HG03066 (cell line): ENCODE results near the gene CRLF1.
A peak's percentile ranks its signal among the peaks of the same experiment; 100 is the strongest.

Source experiments
- ATAC-seq: cut with Tn5 transposase; IDR thresholded peaks from one replicate; pipeline ENCODE4 v1.9.1; 2021; ENCODE audit warnings: low read depth; ENCODE audit not compliant: unreplicated experiment

CRLF1 gene

DNA sequence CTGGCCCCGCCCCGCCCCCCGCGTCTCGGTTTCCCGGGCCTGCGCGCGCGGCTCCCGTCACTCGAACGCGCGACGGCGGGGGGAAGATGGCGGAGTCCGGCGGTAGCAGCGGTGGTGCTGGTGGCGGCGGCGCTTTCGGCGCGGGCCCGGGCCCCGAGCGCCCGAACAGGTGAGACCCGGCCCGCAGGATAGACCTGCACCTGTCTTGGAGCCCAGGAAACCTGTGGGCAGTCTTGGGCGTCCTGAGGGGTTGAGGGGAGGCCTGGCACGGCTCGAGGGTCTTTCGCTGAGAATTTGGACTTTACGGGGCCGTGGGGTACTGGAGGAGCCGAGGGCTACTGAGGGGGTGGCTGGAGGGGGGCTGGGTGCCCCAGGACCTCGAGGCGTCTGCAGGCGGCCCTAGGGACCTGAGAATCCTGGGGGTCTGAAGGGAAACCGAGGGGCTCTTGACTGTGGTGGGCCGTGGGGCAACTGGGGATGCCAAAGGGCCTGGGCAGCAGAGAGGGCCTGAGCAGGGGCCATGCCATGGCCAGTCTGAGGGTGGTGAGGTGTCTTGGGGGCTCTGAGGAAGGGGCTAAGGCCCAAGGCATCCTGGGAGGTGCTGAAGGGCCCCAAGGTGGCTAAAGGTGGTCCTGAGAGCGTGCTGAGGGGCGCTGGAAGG is 30.5 kb upstream of the CRLF1 start, which contains the start of gene KLHL26:
TSS of gene KLHL26 (plus strand) at position 60 of the 661 bp plus-strand sequence. CDS start at position 87, 27 bp downstream.
- ATAC-seq: no peak

DNA sequence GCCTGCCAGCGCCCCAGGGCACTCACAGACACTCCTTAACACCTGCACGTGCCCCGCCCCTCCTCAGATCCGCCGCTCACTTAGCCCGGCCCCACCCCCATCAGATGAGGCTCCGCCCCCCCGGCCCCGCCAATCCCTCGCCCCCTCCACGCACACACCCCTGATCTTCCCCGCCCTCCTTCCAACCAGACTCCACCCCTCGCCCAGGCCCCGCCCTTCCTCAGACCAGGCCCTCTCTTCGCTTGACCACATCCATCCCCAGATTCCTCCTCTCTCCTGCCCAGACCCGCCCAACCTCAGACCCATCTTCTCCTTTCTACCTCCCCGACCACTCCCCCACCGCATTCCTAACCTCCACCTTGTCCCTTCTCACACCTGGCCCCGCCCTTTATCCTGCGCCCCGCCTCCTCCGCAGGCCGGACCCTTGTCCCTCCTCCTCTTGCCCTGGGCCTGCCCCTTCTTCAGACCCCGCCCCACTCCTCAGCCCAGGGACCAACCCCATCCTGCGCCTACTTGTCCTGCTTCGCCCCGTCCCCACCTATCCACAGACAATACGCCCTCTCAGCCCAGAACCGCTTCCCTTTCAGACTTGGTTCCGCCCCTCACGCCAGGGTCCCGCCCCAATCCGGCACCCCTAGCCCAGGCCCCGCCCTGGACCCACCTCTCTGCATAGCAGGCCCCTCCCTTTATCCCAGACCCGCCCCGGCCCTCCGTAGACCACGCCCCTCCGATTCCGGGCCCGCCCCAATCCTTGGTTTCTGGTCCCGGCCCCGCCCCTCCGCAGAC is 29.8 kb upstream of the CRLF1 start:
- ATAC-seq: peak; percentile 90

DNA sequence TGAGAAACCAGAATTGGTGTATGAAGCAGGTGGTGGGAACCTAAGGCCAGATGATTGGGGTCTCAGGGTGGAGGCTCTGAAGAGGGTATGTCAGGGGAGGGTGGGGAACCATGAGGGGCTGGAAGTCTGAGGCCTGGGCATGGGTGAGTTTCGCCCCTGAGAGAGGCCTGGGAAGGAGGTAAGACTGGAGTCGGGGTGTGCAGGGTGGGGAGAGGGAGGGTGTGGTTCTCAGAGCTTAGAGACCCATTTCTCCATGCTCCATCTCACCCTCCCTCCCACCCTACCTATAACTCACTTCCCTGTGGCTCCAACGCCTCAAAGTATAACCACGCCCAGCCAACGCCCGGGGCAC is 29.2 kb upstream of the CRLF1 start:
- no peak for ATAC-seq

DNA sequence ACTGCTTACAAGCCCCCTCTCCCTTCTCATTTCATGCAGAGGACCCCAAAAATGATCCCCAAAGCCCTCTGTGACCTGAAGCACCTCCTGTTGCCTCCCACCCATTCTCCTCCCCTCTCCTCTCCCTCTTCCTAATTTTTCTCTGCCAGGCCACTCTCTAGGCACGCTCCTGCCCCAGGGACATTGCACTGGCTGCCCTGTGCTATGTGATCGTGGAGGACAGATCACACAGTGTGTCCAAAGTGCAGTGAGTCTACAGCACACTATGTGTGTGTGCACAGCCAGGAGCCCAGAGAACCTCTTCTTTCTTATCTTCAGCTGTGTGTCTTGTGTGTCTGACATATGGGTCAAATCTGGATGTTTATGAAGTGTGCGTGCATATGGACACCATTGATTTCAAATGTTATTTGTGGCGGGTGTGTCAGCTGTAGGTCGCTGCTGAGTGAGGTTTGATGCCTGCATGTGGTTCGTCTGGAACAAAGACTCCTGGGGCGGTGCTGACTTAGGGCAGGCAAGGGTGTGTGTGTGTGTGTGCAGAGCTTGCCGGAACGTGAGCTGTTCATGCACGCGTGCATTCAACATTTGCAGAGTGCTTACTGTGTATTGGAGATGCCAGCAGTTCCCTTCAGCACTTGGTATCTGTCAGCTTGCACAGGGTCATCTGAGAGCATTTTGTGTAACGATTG is 28.2 kb upstream of the CRLF1 start:
- no peak for ATAC-seq

DNA sequence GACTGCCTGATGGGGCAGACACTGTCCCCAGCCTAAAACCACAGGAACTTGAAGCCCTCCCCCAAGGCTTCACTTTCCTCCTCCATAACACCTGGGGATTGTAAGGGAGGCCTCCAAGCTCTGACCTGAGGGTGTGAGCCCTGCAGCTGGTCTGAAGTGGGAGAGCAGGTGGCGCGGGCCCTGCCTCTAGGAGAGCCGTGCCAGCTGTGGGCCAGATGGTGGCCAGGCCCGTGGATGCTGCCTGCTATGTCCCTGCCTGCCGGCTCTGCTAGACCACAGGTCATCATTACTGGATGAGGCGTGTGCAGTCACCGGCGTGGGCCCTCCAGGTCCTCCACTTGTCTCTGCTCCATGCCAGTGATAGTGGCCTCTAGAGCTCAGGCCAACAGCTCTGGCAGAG is 26.7 kb upstream of the CRLF1 start:
- ATAC-seq: no peak

DNA sequence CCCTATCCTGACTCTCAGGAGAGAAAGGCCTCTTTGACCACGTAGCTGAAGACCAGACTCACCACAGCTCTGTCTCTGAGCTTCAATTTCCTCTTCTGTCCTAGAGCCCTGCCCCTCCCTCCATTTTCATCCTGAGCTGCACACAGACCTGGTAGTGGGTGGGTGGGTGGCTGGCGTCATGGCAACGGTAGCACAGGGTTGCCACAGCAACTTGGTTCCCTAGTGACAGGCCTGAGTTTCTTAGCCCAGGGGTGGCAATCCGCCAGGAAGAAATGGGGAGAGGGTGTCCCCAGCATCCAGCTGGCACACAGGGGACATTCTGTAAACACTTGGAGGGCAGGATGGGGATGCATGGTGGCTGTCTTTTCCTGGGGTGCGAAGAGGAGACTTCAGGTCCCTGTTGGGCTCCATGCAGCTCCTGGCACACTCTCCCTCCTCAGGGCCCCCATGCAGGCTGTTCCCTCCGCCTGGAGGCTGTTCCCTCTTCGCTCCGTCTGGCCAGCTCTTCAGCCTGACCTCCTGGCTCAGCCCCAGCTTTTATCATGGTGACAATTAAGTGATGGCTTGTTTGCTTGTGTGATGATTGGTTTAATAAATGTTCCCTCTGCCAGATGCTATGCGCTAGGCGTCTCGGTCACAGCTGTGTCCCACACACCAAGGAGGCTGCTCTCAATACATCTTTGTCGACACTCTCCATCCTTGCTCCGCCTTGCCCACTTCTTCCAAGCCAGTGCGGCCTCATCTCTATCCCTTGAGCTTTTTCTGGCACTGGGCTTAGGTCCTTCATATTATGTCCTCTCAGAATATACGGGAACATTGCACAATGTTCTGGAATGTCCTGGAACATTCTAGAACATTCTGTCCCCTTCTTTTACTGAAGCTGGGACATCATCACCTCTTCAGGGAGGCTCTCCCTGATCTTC is 22.8 kb upstream of the CRLF1 start:
- no peak for ATAC-seq

DNA sequence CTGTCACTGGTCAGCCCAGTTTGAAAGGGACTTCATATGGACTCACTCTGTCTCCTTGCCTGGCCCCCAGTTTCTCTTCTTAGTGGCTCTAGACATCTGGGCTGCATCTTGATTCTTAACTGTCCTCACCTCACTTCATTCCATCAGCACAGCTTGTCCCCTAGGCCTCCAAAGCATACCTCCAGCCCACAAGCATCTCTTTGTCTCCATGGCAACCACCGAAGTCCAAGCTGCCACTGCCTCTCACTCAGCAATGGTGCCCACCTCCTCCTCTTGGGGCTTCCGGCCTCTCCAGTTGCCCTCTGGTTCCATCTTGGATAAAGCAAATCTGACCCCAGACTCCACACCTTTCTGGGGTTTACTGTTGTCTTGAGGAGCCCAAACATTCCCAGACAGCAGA is 20.3 kb upstream of the CRLF1 start:
- ATAC-seq: no peak

DNA sequence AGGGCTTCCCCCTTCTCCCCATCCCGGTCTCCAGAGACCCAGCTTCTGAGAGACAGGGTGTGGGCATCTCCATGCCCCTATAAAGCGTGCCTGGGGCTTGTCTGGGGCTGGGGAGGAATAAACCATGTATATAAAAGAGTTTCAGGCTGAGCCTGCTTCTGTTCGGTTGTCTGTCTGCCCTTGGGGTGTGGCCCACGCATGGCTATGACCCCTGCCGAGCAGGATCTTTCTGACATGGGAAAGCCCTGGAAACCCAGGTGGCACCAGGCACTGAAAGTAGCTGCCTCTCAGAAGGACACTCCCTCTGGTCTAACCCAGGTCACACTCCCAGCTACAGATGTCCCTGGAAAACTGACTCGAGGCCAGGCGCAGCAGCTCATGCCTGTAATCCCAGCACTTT is 14.3 kb upstream of the CRLF1 start:
- no peak for ATAC-seq

DNA sequence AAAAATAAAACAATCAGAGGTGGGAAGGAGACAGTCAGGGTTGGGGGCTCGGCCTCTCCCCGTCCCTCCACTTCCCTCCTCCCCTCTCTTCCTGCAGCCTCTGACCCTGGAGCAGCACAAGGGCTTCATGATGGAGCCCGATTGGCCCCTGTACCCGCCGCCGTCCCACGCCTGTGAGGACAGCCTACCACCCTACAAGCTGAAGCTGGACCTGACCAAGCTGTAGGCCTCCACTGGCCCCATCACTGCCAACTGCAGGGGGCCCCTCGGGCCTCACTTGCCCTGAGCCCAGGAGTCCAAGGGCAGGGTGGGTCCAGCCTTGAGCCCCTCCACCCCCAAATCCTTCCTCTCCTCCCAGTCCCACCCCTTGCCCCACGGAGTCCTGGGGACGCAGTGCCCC is 13.7 kb upstream of the CRLF1 start:
- ATAC-seq: no peak

DNA sequence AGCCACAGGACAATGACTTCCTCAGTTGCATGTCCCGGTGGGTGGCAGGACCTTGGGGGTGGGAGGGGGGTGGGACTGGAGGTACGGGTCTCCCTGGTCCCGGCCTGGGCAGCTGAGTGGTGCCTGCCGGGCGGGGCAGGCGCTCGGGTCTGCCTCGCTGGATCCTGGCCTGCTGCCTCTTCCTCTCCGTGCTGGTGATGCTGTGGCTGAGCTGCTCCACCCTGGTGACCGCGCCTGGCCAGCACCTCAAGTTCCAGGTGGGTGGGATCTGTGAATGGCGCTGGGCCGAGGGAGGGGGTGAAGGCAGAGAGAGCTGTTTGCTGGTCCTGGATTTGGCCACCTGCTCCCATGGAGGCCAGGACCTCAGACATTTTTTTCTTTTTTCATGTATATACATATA is 11.6 kb upstream of the CRLF1 start:
- ATAC-seq: no peak

DNA sequence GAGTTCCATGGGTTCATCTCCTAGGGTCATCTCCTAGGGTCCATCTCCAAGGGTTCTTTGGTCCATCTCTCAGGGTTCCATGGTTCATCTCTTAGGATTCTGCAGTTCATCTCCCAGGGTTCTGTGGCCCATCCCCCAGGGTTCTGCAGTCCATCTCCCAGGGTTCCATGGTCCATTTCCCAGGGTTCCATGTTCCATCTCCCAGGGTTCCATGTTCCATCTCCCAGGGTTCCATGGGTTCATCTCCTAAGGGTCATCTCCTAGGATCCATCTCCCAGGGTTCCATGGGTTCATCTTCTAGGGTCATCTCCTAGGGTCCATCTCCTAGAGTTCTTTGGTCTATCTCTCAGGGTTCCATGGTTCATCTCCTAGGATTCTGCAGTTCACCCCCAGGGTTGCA is 11.0 kb upstream of the CRLF1 start:
- no peak for ATAC-seq

DNA sequence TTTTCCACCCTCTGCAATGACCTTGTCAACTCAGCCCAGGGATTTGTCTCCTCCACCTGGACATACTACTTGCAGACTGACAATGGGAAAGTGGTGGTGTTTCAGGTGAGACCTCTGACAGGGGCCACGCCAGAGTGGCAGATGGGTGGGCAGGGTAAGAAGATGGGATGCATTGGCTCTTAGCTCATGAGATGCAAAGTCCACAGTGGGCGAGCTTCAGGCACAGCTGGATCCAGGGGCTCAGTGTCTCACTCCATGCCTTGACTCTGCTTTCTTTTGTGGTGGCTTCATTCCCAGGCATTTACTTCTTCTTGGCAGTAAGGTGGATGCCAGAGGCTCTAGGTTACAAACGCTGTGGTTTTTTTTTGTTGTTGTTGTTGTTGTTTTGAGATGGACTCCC is 9.4 kb upstream of the CRLF1 start:
- ATAC-seq: no peak

DNA sequence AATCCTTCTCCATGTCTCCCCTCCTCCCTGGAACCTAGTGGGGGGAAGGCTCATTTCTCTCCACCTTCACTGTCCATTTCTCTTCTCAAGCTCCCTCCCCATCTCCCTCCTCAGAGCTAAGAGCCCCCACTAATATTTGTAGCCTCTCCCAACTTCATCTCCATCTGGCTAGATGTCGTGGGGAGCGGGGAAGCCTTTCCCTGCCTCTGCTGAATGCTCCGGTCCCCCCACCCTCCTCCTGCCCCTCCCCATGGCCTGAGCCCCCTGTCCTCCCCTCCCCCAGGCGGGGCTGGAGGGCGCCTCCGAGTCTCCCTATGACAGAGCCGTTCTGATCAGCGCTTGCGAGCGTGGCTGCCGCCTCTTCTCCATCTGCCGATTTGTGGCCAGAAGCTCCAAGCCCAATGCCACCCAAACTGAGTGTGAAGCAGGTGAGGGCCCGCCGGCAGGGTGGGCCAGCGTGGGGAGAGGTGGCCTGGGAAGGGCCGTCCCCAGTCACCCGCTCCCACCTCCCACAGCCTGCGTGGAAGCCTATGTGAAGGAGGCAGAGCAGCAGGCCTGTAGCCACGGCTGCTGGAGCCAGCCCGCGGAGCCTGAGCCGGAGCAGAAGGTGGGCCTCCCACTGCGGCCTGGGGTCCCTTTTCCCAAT is 7.1 kb upstream of the CRLF1 start:
- ATAC-seq: no peak

DNA sequence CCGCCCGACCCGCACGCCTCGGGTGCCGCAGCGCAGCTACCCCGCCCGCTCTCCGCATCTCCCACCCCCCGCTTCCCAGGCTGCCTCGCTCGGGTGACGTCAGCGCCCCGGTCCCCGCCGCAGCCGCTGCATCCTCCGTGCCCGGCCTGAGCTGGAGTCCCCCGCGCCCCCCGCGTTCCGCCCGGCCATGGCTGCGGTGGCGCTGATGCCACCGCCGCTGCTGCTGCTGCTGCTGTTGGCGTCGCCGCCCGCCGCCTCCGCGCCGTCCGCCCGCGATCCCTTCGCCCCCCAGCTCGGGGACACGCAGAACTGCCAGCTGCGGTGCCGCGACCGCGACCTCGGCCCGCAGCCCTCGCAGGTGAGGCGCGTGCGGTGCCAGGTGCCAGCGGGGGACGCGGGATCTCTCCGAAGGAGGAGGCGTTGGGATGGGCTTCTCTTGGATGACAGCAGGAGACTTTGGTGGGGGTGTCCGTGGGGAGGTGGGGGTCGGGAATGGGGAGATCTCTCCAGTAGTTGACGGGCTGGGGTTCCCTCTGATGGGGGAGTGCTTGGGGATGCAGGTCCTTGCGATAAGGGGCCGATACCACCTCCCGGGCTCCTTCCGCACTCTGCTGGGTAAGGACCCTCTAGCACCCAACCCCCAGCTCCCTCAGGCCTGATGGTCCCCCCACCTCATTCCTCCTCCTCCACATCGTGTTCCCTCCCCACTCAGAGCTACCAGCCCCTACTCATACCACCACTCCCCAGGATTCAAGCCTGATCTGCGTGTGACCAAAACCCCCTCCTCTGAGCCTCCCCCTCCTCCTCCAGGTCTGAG is 6.4 kb upstream of the CRLF1 start, which contains the start of gene TMEM59L:
TSS of gene TMEM59L (plus strand) at position 99 of the 817 bp plus-strand sequence. CDS start at position 188, 89 bp downstream.
- no peak for ATAC-seq

DNA sequence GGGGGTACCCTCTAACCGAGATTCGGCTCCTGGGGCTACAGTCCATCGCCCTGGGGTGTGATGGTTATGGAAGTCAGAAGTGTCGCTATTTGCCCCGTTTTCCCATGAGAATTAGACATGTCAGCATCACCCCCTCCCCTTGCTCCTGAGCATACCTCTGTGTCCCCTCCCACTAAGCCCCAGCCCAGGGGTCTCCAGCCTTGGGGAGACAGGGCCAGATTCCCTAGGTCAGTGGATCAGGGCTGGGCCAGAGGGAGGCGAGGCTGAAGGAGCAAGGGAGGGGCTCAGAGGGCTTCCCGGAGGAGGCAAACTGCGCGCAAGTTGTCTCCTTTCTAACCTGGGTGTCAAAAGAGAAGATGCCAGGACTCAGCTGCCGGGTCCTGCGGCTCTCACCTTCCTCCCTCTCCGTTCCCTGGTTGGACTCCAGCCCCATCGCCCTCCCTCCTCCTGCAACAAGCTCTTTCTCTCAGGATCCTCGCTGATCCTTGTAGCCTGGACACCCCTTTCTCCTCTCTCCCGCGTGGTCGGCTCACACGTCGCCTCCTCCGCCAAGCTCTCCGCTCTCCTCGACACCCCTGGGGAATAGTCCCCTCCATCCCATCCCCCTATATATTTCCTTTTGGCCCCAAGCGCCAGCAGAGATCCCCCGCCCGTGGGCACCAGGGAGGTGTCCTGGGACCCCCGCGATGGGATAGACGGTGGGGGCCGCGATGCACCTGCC is 5.6 kb upstream of the CRLF1 start:
- ATAC-seq: no peak

DNA sequence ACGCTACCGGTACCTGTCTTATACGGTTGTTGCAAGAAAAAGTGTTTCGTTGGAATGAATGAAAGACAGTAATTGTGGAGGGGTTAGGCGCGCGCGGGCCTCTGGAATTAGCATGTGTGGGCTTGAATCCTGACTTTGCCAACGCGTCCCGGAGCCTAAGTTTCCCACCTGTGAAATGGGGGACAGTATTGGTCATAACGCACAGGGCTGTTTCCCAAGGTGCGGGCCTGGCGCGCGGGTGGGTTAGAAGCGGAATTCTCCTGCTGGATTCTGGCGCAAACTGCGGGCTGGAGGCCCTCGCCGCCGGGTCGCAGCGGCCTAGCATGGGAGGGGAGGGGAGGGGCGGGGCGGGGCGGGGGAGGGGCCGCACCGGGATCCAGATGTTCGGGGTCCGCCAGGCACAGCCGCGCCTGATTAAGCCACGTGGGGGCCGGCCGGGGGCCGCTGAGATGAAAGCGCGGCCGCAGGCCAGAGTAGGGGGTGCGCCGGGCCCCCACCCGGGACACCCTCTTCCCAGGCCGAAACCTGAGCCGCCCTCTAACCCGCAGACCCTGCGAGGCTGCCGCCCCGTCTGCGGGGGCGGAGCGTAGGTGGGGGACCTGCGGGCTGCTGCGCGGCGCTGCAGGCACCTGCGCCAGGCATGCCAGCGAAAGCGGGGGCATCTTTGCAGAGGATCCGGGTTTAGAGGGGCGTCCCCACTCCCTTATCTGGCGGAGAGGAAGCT is 4.9 kb upstream of the CRLF1 start:
- no peak for ATAC-seq

DNA sequence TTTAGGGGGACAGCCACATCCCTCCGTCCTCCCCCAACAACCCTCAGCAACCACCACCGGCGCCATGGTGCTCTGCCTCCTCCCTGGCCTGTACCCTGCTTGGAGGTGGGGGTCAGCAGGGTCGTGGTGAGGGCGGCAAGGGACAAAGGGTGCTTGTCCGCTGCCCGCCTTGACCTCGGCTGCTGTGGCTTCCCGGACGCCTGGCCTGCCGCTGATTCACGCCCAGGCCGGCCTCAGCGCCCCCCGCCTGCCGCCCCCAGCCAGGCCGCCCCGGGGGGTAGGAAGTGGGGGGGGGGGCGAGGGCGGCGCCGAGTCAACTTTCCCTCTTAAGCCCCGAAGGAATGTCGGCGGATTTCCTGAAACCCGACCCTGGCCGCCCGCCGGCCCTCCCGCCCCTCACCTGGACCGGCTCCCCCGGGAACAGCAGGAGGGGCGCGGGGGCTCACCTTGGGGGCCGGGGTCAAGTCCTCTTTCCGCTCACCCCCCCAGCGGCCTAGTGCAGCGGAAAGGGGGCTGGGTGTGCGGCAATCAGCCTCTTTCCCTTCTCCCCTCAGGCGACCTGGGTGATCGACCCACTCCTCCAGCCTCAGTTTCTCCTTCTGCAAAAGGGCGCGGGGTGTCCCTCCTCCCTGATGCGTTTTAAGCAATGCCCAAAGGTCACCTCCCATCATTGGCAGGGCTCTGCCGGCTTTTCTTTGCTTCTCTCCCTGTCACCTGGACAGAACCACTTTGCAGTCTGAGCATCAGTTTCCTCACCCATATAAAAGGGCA is 4.1 kb upstream of the CRLF1 start:
- ATAC-seq: no peak
